Activated CD4-positive, alpha-beta memory T cell treated with anti-CD3 and anti-CD28 coated beads, Interleukin-2, amount 10 ng/mL, durations not matched to agents 7 days and 5 days (primary cell): Measurements from ENCODE around the gene TM9SF2. TPM values are rescaled to one million over a fixed set of nuclear protein-coding genes. Genes with fewer than 3 reads are reported as not detected.
"Not testable (repeated sequence)": the region's sequence is repeated elsewhere in the genome, so short reads cannot be mapped to it uniquely, and the experiment has no call there.

Source experiments
- CTCF ChIA-PET: fragments of 350-600 bp; sonication (Branson Sonifier 250); formaldehyde crosslinking; loops from one replicate; lab custom pipeline; 2021; ENCODE audit warnings: antibody characterized with exemption, inconsistent platforms; lab: Charles Lee
- POLR2A ChIA-PET: fragments of 350-600 bp; sonication (Branson Sonifier 250); formaldehyde crosslinking; loops from one replicate; lab custom pipeline; 2021; ENCODE audit warnings: antibody characterized with exemption; lab: Charles Lee
- DNase-seq: peaks from one replicate; pipeline ENCODE4 v3.0.0-alpha.2; 2020
- H3K27ac Mint-ChIP-seq: one replicate; pipeline ENCODE4 v1.8.0; 2021; ENCODE audit warnings: mild to moderate bottlenecking, mixed read lengths
- H3K27me3 Mint-ChIP-seq: one replicate; pipeline ENCODE4 v1.8.0; 2021; ENCODE audit warnings: mixed read lengths
- H3K36me3 Mint-ChIP-seq: one replicate; pipeline ENCODE4 v1.8.0; 2021; ENCODE audit warnings: low read depth, mixed read lengths
- H3K4me1 Mint-ChIP-seq: one replicate; pipeline ENCODE4 v1.8.0; 2021; ENCODE audit warnings: mixed read lengths
- H3K4me3 Mint-ChIP-seq: one replicate; pipeline ENCODE4 v1.8.0; 2021; ENCODE audit warnings: mild to moderate bottlenecking, mixed read lengths
- H3K9me3 Mint-ChIP-seq: one replicate; pipeline ENCODE4 v1.8.0; 2021; ENCODE audit warnings: mixed read lengths
- total RNA-seq, 2 experiments: library from RNA; stranded (reverse); gene quantifications; one replicate each; pipeline ENCODE4 v1.2.3, GENCODE V29; 2021

The TM9SF2 gene
- total RNA-seq, 2 experiments from 2014 or later: 84.5 to 88.6 TPM

GRCh38 chr13:99471221-99472121 lies 29.8 kb upstream of the TM9SF2 start:
- ChIA-PET CTCF (interaction anchor here (1.2 kb wide), 1 partner anchor 12 kb away, joined by 3 read pairs; no protein-coding TSS in a partner anchor), POLR2A (no interaction called here)
- no peaks in the 10 kb centered on the region for H3K27me3 Mint-ChIP-seq
- no peak overlapping the region for H3K27ac Mint-ChIP-seq
- H3K4me1 Mint-ChIP-seq: peaks cover 24% of the 10 kb centered on the region
- no peak for DNase-seq
- peaks cover 15% of the 10 kb centered on the region for H3K36me3 Mint-ChIP-seq
- H3K9me3 Mint-ChIP-seq: no peaks in the 10 kb centered on the region
- no peak overlapping the region for H3K4me3 Mint-ChIP-seq

GRCh38 chr13:99472122-99472440 lies 29.2 kb upstream of the TM9SF2 start:
- ChIA-PET CTCF (interaction anchor here (0.7 to 1.2 kb wide), 2 partner anchors 12 to 74 kb away, joined by 3 read pairs; no protein-coding TSS in a partner anchor), POLR2A (interaction anchor here (0.8 kb wide), 1 partner anchor 44 kb away, joined by 3 read pairs; no protein-coding TSS in a partner anchor)
- Mint-ChIP-seq H3K4me3 (no peak overlapping the region), H3K27ac (no peak overlapping the region), H3K9me3 (no peaks in the 10 kb centered on the region), H3K27me3 (no peaks in the 10 kb centered on the region), H3K36me3 (peaks cover 14% of the 10 kb centered on the region), H3K4me1 (peaks cover 23% of the 10 kb centered on the region)
- DNase-seq: no peak

GRCh38 chr13:99473515-99473914 lies 27.8 kb upstream of the TM9SF2 start:
- ChIA-PET CTCF (interaction anchor here (0.6 kb wide), 1 partner anchor 96 kb away, joined by 3 read pairs; no protein-coding TSS in a partner anchor), POLR2A (no interaction called here)
- H3K4me1 Mint-ChIP-seq: peaks cover 22% of the 10 kb centered on the region
- DNase-seq: no peak
- H3K36me3 Mint-ChIP-seq: peaks cover 12% of the 10 kb centered on the region
- no peak overlapping the region for H3K4me3 Mint-ChIP-seq
- H3K9me3 Mint-ChIP-seq: no peaks in the 10 kb centered on the region
- no peaks in the 10 kb centered on the region for H3K27me3 Mint-ChIP-seq
- no peak overlapping the region for H3K27ac Mint-ChIP-seq

- DNase-seq: no peak
- POLR2A ChIA-PET: interaction anchor here (1.0 kb wide), 1 partner anchor 9 kb away, joined by 3 read pairs; no protein-coding TSS in a partner anchor
- Mint-ChIP-seq H3K4me1 (peaks cover 13% of the 10 kb centered on the region), H3K27ac (no peak overlapping the region), H3K4me3 (no peak overlapping the region), H3K27me3 (no peaks in the 10 kb centered on the region), H3K9me3 (no peaks in the 10 kb centered on the region), H3K36me3 (peaks cover 8% of the 10 kb centered on the region)
- CTCF ChIA-PET: interaction anchor here (1.9 to 2.2 kb wide), 2 partner anchors 9 to 10 kb away, joined by 7 to 8 read pairs; no protein-coding TSS in a partner anchor
Observed at GRCh38 chr13:99476648-99477047, 24.6 kb upstream of the TM9SF2 start.

GRCh38 chr13:99477493-99477892 lies 23.8 kb upstream of the TM9SF2 start:
- no peak overlapping the region for H3K27ac Mint-ChIP-seq

DNA sequence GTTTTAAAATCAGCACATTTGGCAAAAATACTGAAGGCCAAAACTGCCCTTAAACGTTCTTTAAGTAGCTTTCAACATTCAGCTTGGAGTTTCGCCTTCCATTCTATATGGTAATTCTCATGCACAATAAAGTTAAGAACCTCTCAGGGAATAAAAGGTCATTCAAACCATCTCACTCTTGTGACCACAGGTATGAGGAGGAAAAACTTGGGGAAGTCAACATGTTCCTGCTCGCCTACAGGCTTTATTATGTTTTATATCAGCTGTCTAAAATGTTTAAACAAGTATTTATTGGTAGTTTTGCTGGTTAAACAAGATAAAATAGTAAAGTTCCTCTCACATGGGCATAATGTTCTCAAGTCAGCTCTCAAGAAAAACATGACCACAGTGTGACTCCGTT lies 19.9 kb upstream of the TM9SF2 start:
- no peak overlapping the region for H3K27ac Mint-ChIP-seq
- peaks cover 2% of the 10 kb centered on the region for H3K9me3 Mint-ChIP-seq
- ChIA-PET CTCF (no interaction called here), POLR2A (no interaction called here)
- no peaks in the 10 kb centered on the region for H3K27me3 Mint-ChIP-seq
- no peak overlapping the region for H3K4me3 Mint-ChIP-seq
- peaks cover 10% of the 10 kb centered on the region for H3K36me3 Mint-ChIP-seq
- H3K4me1 Mint-ChIP-seq: peaks cover 27% of the 10 kb centered on the region
- no peak for DNase-seq

More at GRCh38 chr13:99477493-99477892, 23.8 kb upstream of the TM9SF2 start:
- Mint-ChIP-seq H3K4me3 (no peak overlapping the region), H3K27me3 (no peaks in the 10 kb centered on the region), H3K36me3 (peaks cover 6% of the 10 kb centered on the region), H3K4me1 (peaks cover 9% of the 10 kb centered on the region), H3K9me3 (no peaks in the 10 kb centered on the region)
- POLR2A ChIA-PET: interaction anchor here (1.0 kb wide), 1 partner anchor 10 kb away, joined by 3 read pairs; no protein-coding TSS in a partner anchor
- no peak for DNase-seq
- CTCF ChIA-PET: no interaction called here

GRCh38 chr13:99484473-99484872 lies 16.8 kb upstream of the TM9SF2 start:
- H3K9me3 Mint-ChIP-seq: peaks cover 10% of the 10 kb centered on the region
- H3K27me3 Mint-ChIP-seq: no peaks in the 10 kb centered on the region
- peak overlapping the region; percentile 32 for H3K27ac Mint-ChIP-seq
- DNase-seq: peak; percentile 39
- H3K4me3 Mint-ChIP-seq: no peak overlapping the region
- CTCF ChIA-PET: interaction anchor here (1.1 to 2.5 kb wide), 5 partner anchors 12 to 48 kb away, joined by 3 to 11 read pairs (median 4); partner anchors contain the start of gene TM9SF2
- peaks cover 30% of the 10 kb centered on the region for H3K4me1 Mint-ChIP-seq
- POLR2A ChIA-PET: interaction anchor here (0.7 kb wide), 1 partner anchor 38 kb away, joined by 3 read pairs; no protein-coding TSS in a partner anchor
- H3K36me3 Mint-ChIP-seq: peaks cover 24% of the 10 kb centered on the region

DNA sequence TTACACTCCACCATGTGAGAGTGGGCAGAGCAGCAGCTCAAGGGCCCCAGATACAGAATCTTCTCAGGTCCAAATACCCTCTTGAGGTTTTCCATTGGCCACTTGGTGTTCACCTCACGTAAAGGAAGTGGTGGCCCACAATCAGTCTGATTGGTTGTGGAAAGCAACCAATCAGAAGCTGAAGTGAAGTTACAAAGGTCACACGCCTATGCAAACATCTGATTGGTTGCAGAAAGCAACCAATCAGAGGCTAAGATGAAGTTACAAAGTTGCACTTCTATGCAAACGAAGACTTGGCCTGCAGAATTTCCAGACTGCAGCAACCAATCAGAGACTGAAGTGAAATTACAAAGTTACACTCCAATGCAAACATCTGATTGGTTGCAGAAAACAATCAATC lies 14.3 kb upstream of the TM9SF2 start:
- peaks cover 18% of the 10 kb centered on the region for H3K9me3 Mint-ChIP-seq
- H3K4me1 Mint-ChIP-seq: peaks cover 30% of the 10 kb centered on the region
- no peak overlapping the region for H3K27ac Mint-ChIP-seq
- no peak overlapping the region for H3K4me3 Mint-ChIP-seq
- ChIA-PET POLR2A (interaction anchor here (1.3 kb wide), 1 partner anchor 47 kb away, joined by 5 read pairs; no protein-coding TSS in a partner anchor), CTCF (no interaction called here)
- no peaks in the 10 kb centered on the region for H3K27me3 Mint-ChIP-seq
- DNase-seq: no peak
- H3K36me3 Mint-ChIP-seq: peaks cover 29% of the 10 kb centered on the region

GRCh38 chr13:99489028-99489427 lies 12.2 kb upstream of the TM9SF2 start:
- H3K9me3 Mint-ChIP-seq: peaks cover 27% of the 10 kb centered on the region

DNA sequence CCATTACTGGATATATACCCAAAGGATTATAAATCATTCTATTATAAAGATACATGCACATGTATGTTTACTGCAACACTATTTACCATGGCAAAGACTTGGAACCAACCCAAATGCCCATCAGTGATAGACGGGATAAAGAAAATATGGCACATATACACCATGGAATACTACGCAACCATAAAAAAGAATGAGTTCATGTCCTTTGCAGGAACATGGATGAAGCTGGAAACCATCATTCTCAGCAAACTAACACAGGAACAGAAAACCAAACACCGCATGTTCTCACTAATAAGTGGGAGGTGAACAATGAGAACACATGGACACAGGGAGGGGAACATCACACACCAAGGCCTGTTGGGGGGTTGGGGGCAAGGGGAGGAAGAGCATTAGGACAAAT lies 9.5 kb upstream of the TM9SF2 start:
- H3K27ac Mint-ChIP-seq, H3K27me3 Mint-ChIP-seq, CTCF ChIA-PET, DNase-seq, H3K4me3 Mint-ChIP-seq, POLR2A ChIA-PET: not testable (repeated sequence)
- peaks cover 34% of the 10 kb centered on the region for H3K4me1 Mint-ChIP-seq
- peaks cover 40% of the 10 kb centered on the region for H3K36me3 Mint-ChIP-seq
- peaks cover 22% of the 10 kb centered on the region for H3K9me3 Mint-ChIP-seq

More at GRCh38 chr13:99489028-99489427, 12.2 kb upstream of the TM9SF2 start:
- H3K27me3 Mint-ChIP-seq: no peaks in the 10 kb centered on the region
- H3K4me3 Mint-ChIP-seq: no peak overlapping the region
- peaks cover 28% of the 10 kb centered on the region for H3K4me1 Mint-ChIP-seq
- ChIA-PET POLR2A (interaction anchor here (1.6 kb wide), 1 partner anchor 13 kb away, joined by 7 read pairs; the partner anchor contains the start of gene TM9SF2), CTCF (interaction anchor here (1.0 to 1.4 kb wide), 3 partner anchors 13 to 53 kb away, joined by 3 to 4 read pairs (median 3); no protein-coding TSS in a partner anchor)
- peaks cover 44% of the 10 kb centered on the region for H3K36me3 Mint-ChIP-seq
- no peak overlapping the region for H3K27ac Mint-ChIP-seq
- DNase-seq: no peak

DNA sequence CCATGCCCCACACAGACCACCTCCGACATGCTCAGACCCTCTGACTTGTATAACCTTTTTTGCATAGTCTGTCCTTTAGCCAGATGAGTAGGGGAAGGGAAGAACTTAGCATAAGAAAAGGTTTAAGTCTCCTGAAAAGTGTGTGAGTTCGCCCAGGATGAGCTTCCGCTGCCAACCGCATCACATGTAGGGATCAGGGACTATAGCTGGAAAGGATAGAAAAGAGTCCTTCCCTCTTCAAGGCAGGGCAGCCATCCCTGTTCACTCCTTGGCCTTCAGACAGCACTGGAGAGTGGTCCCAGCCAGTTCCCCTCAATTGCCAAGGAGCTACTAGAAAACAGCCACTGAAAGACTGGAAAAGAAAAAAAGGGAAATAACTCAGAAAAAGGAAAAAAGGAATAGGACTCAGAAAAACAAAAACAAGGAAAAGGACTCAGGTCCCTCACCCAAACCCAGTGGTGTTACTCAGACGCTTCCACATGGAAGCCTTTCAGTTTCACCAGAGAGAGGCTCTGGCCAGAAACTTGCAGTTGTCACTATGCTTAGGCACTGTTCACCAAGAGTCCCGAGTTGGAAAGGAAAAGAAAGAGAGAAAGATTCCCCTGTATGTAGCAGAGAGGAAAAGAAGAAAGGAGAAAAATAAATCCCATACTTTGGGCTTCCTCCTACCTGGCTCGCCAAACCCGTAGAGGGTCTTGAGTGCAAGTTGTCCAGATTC lies 5.6 kb upstream of the TM9SF2 start:
- Mint-ChIP-seq H3K36me3 (peaks cover 37% of the 10 kb centered on the region), H3K9me3 (peaks cover 17% of the 10 kb centered on the region), H3K27me3 (no peaks in the 10 kb centered on the region), H3K27ac (peak overlapping the region; percentile 99), H3K4me3 (peak overlapping the region; percentile 95), H3K4me1 (peaks cover 61% of the 10 kb centered on the region)
- POLR2A ChIA-PET: interaction anchor here (0.6 to 2.9 kb wide), 17 partner anchors 8 to 296 kb away, joined by 3 to 16 read pairs (median 4); partner anchors contain the start of gene UBAC2
- no peak for DNase-seq
- CTCF ChIA-PET: interaction anchor here (1.0 to 1.9 kb wide), 6 partner anchors 10 to 224 kb away, joined by 3 to 10 read pairs (median 3); partner anchors contain the start of gene CLYBL
